ENCODE data around the gene CDT1. TPM values are rescaled to one million over a fixed set of nuclear protein-coding genes. Genes with fewer than 3 reads are reported as not detected.

CDT1 gene
- total and polyA plus RNA-seq, 9 donors, result 0.18 to 3.2 (median 0.95) TPM; not detected in 1

DNA sequence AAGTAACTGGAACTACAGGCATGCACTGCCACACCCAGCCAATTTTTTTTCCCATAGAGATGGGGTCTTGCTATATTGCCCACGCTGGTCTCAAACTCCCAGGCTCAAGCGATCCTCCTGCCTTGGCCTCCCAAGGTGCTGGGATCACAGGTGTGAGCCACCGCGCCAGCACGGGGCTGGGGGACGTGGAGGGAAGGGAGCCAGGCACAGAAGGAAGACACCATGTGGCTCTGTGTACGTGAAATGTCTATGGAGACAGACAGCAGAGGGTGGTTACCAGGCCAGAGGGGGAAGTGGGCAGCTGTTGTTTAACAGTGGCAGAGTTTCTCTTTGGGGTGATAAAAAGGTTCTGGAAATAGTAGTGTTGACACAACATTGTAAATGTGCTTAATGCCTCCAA is 14.0 kb upstream of the CDT1 start:
- intact Hi-C loops (cut with DNase I), result no loop called here
- no peak overlapping the region for H3K4me3 ChIP-seq
- H3K27me3 ChIP-seq, result no peaks in the 10 kb centered on the region
- TF ChIP-seq CTCF (IDR thresholded peaks at IDR 0.05), result no peak
- no peak for TF ChIP-seq POLR2A (IDR thresholded peaks at IDR 0.05)
- TF ChIP-seq EP300 (IDR thresholded peaks at IDR 0.05), result no peak
- no peaks in the 10 kb centered on the region for H3K9me3 ChIP-seq
- 70 to 78% (median 74%) methylated on average over 7 of the region's 7 CpGs for WGBS, 3 donors
- H3K4me1 ChIP-seq (ENCODE audit: insufficient read depth), result no peaks in the 10 kb centered on the region
- no peak overlapping the region for H3K27ac ChIP-seq
- DNase-seq, result no peak
- H3K36me3 ChIP-seq, result no peaks in the 10 kb centered on the region

GRCh38 chr16:88790312-88791211 is 13.0 kb upstream of the CDT1 start:
- TF ChIP-seq CTCF (IDR thresholded peaks at IDR 0.05), result no peak
- TF ChIP-seq POLR2A (IDR thresholded peaks at IDR 0.05), result no peak
- TF ChIP-seq EP300 (IDR thresholded peaks at IDR 0.05), result no peak
- H3K36me3 ChIP-seq, result no peaks in the 10 kb centered on the region
- intact Hi-C loops (cut with DNase I), result no loop called here
- 12 to 16% (median 12%) methylated on average over 21 to 24 of the region's 24 CpGs for WGBS, 3 donors
- H3K27me3 ChIP-seq, result no peaks in the 10 kb centered on the region
- H3K27ac ChIP-seq, result no peak overlapping the region
- H3K4me3 ChIP-seq, result no peak overlapping the region
- no peaks in the 10 kb centered on the region for H3K9me3 ChIP-seq
- no peaks in the 10 kb centered on the region for H3K4me1 ChIP-seq (ENCODE audit: insufficient read depth)
- DNase-seq, result peak in 2 of 5 donors; percentile 14 to 34

DNA sequence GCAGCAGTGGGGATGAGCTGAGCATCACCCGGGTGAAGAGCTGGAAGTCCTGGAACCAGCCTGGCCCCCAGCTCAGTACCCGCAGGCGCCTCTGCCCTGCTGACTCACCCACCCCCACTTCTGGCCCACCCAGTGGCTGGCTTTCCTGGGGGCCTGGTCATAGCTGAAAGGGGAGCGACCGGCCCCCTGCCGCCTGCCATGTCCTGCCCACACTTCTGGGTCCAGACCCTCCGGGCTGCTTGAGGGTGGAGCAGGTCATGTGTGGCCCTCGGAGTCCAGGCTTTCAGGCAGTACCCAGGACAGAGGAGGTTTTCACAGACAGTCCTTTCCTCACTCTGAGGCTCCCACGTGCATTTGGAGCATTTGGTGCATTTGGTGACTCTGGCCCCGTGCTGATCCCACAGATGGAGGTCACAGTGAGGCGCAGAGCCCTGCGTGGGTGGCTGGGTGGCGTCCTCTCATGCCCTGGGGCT is 11.5 kb upstream of the CDT1 start:
- no peaks in the 10 kb centered on the region for H3K36me3 ChIP-seq
- intact Hi-C loops (cut with DNase I), result no loop called here
- peak in 1 of 5 donors; percentile 13 for DNase-seq
- no peaks in the 10 kb centered on the region for H3K27me3 ChIP-seq
- H3K9me3 ChIP-seq, result no peaks in the 10 kb centered on the region
- H3K4me3 ChIP-seq, result no peak overlapping the region
- no peaks in the 10 kb centered on the region for H3K4me1 ChIP-seq (ENCODE audit: insufficient read depth)
- no peak for TF ChIP-seq POLR2A (IDR thresholded peaks at IDR 0.05)
- TF ChIP-seq EP300 (IDR thresholded peaks at IDR 0.05), result no peak
- TF ChIP-seq CTCF (IDR thresholded peaks at IDR 0.05), result no peak
- H3K27ac ChIP-seq, result no peak overlapping the region
- WGBS, 3 donors, result 44 to 62% (median 45%) methylated on average over 11 to 13 of the region's 13 CpGs

- no peak for TF ChIP-seq CTCF (IDR thresholded peaks at IDR 0.05)
- no peak for TF ChIP-seq EP300 (IDR thresholded peaks at IDR 0.05)
- no peak for TF ChIP-seq POLR2A (IDR thresholded peaks at IDR 0.05)
- no peaks in the 10 kb centered on the region for H3K4me1 ChIP-seq (ENCODE audit: insufficient read depth)
- DNase-seq, result peak in 1 of 5 donors; percentile 13
- WGBS, 3 donors, result 54 to 68% (median 57%) methylated on average over 6 to 12 of the region's 12 CpGs
- intact Hi-C loops (cut with DNase I), result no loop called here
- no peaks in the 10 kb centered on the region for H3K27me3 ChIP-seq
- no peak overlapping the region for H3K4me3 ChIP-seq
- no peaks in the 10 kb centered on the region for H3K9me3 ChIP-seq
- H3K36me3 ChIP-seq, result no peaks in the 10 kb centered on the region
- no peak overlapping the region for H3K27ac ChIP-seq
These were observed 10.8 kb upstream of the CDT1 start for GRCh38 chr16:88792668-88793250.

All from ovary (tissue), 9 donors.